ENCODE measurements around the gene TANC1.

The TANC1 gene

DNA sequence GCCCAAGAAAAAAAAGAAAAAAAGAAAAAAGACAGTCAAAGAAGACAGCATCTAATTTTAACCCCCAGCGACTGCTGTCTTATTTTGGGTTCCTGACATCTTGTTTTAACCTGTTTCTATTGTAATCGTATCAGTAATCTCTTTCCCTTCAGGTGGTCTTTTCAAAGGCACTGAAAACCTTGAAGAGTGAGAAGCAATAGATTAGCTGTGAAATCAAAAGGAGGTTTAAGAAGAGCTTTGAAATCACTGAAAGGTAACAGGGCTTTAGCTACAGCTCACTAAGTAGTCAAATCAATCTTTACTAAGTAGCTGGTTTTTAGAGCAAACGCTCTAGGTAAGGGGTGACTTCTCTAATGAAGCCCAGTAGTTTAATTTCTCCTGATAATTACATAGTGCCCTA is 5.4 kb upstream of the TANC1 start:
- no peak for DNase-seq

DNA sequence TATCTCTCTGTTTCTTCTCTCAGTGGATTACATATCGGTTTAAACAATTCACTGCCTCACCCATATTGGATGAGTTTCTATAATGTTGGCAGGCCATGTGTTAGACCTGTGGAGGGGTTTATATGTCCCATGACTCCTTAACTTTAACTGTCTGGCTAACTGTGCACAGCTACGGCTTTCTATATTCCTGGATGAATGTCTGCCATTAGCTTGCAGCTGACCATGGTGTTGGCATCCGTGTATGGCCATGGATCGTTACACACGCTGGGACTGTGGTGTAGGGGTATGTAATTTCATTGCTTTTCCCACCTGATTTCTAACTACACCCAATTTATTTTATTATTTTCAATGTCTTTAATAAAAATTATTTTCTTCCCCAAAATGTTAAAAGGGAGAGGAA is 3.3 kb upstream of the TANC1 start:
- DNase-seq = no peak

DNA sequence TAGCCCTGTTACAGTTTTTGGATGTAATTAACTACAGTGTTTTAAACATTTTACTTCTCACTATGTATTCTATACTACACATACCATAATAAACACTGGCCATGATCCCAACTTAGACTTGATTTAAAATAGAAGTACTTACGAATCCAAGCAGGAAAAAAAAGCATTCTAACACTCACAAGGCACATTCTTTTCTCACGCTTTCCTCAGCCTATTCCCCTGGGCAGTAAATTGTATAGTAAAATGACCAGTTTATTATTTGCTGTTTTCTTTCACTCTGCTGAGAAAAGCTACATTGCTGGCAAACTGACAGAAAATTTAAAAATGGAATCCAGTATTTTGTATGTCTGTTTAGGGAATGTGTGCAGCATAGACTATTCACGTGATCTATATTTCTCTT is 2.8 kb upstream of the TANC1 start:
- no peak for DNase-seq

DNA sequence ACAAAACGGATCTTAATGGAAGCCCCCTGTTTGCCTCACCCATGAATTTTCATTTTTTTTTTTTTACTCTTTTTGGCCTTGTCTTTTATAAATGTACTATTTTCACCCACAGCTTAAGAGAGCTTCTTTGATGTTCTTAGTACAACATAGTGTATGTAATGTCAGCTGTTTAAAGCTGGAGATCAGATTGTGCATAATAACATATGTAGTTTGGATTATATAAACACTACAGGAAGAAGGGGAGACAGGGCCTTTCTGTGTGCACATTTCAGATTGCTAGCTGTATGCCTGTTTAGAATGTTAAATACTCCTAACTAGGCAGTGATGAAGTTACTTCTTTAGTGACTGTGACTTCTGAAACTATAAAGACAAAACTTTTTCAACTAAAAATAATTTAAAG is 2.1 kb upstream of the TANC1 start:
- no peak for DNase-seq

DNA sequence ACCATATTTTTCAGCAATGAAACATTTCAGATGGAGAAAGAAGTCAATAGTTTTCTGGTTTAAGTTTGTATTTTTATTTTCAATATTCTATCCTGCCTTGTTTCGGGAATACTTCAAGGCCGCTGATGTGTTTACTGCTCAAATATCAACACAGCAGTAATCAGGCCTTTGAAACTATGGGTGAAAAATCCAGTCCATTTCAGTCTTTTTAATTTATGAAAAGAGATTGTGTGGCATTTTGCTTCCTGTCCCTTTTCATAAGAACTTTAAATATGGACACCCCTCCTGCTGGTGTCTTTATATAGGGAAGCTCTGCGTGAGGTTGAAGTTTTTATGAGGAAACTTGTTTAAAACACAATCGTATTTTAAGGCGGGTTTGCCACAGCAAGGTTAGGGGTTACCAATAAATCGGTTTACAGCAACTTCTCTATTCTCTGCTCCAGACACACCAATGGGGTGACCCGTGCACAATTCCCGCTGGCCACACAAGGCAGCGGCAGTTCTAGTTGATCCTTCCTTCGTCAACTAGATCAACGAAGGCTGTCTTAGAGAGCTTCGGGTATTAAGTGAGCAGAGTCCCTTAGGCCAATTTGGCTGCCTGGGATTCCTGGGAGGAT is 1.2 kb upstream of the TANC1 start:
- DNase-seq = no peak

DNA sequence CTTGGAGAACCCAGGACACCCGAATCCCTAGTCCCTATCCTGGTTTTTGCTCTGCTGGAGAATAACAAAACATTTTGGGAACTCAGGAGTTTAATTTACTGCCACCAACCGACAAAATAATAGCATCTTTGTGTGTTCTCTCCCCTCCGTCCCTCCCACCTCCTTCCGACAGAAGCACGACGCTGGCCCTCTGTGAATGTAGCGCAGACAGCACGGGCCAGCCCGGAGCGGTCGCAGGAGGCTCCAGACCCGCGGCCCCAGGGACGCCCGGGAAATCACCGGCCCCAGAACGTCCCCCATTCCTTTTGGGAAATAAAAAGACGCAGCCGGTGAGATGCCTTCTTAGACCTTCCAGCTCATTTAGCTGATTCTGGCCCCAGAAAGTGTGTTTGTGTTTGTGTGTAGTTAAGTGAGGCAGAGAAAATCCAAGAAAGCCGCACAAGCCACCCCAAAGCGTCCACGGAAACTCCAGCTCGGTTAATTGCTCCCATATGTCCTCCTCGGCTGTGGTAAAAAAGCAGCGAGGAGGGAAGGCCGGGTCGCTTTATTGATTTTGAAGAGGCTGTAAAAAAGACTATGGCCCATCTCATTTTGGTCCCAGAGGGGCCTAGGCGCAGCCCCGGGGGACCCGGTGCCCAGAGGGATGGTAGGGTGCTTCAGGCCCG is 577 bp upstream of the TANC1 start:
- DNase-seq = no peak

DNA sequence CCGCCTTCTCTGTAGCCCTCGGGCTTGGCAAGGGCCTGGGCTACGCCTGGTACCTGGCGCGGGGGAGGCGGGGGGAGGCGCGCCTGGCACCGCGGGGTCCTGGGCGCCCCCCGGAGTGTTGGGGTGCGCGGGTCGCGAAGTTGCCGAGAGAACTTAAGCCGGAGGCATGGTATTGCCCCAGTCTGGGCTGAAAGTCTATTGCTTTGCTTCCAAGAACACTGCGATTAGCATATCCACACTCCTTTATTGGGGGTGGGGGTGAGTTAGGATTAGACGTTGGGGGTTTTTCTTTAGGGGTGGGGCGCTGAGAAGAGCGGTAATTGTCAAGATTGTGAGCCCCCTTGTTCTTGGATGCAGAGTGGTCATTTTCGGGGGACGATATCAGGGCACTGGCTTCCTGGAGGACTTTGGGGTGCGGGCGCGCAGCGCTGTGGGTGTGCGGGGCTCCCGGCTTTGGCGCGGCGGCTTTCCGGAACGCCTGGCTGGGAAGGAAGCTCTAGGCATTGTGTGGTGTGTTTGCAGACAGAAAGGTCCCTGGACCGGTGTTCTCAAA is 798 bp downstream of the TANC1 start:
- no peak for DNase-seq

DNA sequence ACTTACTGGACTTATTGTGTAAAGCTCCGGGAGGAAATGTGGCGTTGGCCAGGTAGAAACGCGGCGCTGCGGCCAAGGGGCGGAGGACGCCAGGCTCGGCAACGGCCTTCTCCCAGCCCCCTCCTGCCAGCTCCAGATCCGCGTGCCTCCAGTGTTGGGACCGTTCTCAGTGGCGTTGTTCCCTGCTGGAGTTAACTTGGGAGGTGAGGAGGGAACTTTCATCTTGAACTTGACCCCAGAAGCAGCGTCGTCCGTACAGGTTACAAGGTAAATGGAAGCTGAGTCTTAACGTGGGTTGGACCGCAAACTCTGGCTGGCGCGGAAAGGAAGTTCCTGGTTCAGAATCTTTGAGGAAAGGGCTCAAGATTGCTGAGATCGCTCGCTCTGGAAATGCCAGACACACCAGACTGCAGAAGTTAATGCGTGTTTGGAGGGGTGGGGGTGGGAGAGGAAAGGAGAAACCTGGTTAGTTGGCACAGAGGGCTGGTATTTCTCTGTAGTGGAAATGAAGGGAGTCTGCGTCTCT is 1.3 kb downstream of the TANC1 start:
- no peak for DNase-seq

DNA sequence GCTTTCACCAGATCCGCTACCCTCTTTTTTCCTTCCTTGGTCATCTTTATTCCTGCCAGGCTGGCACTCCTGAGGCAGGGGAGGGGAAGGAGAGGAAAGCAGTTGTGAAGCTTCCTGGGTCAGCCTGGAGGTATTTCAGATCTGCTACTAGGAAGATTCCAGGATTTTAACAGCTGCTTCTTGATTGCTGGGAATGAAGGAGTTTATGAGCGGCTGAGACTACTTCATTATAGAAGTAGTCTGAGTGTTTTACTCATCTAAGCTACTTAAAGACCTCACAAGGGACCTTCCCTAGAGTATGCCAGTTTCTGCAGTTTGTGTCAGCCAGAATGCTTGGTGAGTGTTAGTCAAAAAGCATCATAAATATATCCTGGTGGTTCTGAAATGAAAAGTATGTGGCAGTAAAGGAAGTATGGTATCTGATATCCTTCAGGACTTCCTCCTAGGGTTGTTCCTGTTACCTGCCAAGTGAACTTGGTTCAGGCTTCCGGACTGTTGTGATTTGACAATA is 1.9 kb downstream of the TANC1 start:
- no peak for DNase-seq

DNA sequence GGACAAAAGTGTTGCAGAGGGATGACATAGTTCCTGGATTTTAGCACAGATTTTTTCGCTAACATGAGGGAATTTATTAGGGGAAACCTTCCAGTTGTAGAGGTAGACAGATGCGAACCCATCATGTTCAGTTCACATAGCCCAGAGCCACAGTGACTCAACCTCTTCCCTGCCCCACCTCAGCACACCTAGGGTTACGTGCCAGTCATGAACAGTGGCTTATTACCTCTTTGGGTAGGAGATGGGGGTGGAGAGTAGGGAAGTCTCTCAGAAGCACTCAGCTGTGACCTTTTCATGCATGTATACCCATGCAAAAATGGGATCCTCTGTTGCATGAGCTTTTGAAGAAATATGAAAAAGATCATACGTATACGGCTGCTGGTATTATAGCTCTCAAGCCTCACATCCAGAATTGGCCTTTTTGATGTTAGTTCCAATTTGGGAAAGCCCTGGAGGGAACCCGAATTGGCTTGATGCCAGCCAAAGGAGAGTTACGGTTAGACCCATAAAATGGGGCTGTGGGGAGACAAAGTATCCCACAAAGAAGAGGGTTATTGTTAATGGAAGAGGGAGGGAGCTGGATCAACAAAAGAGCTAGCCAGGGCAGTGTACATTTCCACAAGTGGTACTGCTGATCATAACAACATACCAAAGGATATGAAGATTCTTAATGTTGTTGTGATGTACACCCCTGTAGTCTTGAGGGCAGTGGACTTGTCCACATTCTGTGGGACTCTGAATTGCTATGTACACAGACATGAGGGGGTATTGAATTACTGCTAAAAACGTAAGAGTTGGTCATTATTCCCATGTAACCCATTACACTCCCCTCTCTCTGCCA is 4.9 kb downstream of the TANC1 start:
- peak; percentile 61 for DNase-seq

DNA sequence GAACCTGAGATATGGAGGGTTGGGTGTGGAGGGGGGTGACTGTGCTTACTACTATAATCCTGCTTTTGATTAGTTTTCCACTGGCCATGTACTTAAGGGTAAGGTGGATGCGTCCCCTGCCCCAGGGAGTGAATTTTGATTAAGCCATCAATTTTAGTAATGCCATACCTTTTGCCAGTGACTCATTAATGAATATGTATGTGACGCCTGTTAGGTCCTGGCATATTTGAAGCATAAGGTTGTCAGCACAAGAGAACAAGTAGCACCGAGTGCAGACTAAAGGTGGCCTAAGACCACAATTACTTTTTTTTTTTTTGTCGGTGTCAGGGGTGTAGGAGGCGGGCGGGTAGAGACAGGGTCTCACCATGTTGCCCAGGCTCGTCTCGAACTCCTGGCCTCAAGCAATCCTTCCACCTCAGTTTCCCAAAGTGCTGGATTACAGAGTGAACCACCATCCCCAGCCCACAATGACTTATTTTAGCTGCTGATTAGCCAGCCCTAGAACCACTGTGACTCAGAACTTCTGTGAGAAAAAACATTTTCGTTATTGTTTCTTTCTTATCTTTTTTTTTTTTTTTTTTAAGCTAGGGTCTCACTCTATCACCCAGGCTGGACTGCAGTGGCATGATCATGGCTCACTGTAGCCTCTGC is 7.0 kb downstream of the TANC1 start:
- no peak for DNase-seq

DNA sequence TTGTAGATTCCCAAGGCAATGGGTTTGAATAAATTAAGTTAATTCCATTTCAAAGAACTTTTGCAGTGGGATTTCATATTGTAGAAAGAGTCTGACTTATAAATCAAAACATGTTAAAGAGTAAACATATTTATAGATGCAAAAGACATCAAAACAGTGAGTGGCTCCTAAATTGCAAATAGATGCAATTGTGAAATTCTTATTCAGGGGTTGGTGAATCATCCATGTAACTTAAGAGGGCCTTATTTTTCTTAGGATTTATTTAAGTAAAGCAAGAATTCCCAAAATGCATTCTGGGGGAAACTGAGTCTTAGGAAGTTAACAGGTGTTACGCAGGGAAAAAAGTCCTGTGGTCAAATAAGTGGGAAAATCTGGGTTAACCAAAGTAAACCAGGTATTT is 11.3 kb downstream of the TANC1 start:
- no peak for DNase-seq

DNA sequence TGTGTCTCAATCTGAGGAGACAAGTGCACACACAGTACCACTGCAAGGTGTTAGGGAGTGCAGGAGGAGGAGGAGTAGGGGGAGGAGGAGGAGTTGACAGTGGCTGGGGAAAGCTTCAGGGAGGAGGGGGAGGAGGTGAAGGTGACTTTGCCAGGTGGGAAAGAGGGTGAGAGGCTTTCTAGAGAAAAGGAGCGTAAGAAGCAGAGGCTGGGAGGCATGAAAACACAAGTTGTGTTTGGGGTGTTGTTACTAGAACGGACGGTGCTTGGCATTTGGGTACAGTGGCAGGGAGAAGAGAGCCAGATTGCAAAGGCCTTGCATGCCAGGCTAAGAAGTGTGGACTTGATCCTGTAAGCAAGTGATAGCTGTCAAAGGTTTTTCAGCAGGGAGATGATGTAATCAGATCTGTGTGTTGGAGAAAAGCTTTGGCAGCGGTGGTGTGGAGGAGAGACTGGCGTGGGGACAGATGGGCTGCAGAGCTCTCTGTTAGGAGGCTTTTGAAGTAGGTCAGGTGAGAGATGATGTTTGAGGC is 16.2 kb downstream of the TANC1 start:
- no peak for DNase-seq

DNA sequence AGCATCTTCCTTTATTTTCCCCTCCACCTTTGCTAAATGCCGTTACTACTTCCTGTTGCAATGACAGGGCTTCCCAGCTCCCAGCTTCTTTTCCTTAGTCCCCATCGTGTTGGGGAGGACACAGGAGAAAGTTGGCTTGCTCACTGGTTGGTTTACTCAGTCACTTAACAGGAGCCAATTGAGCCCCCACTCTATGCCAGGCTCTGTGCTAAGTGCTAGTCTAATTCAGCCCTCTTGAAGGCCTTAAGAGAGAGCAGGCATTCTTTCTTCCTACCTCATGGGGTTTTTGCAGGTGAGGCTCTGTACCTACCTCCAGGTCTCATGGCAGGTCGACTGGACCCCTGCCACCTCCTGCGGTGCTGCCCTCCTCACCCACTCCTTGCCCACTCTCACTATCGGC is 20.1 kb downstream of the TANC1 start:
- DNase-seq = no peak

DNA sequence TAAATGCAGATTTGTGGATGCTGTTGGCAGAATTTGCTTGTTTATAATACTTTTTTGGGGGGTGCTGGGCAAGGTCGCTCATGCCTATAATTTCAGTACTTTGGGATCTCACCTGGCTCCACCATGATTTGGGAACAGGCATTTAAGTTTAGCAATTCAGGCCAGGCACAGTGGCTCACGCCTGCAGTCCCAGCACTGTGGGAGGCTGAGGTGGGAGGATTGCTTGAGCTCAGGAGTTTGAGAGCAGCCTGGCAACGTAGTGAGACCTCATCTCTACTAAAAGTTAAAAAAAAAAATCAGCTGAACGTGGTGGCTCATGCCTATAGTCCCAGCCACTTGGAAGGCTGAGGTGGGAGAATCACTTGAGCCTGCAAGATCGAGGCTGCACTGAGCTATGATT is 20.7 kb downstream of the TANC1 start:
- no peak for DNase-seq

DNA sequence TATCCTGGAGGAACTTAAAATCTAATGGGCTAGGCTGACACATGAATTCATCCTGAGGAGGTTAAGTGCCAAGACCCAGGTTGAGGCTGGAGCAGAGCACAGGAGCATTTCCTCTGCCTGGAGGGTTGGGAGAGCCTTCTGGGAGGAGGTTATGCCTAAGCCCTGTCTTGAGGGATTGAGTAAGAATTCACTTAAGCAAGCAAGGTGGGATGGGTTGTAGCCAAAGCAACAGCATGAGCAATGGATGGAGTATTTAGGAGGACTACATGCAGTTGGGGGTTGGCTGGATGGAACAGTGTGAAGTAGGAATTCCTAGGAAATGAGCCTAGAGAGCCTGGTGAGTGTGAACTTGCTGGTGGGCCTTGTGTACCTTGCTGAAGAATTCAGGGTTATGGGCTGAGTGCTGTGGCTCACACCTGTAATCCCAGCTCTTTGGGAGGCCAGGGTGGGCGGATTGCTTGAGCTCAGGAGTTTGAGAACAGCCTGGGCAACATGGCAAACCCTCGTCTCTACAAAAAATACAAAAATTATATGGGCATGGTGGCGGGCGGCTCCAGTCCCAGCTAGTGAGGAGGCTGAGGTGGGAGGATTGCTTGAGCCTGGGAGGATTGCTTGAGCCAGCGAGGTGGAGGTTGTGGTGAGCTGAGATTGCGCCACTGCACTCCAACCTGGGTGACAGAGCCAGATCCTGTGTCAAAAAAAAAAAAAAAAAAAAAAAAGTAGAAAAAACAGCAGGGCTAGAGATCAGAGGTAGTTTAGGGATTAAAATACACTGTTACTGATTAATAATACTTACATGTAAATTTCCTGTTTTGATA is 22.2 kb downstream of the TANC1 start:
- DNase-seq = no peak

DNA sequence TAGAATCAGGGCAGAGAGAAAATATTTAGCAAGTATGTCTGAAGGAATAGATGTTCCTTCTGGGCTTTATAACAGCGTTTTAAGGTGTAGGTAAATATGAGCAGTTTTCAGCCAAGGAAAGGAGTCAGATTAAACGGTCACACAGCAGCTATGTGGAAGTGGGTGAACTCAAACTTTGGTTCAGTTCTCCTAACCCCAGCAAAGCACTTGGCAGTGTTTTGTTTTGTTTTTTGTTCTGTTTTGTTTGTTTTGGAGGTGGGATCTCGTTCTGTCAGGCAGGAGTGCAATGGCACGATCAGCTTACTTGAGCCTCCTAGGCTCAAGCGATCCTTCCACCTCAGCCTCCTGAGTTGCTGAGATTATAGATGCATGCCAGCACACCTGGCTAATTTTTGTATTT is 24.6 kb downstream of the TANC1 start:
- no peak for DNase-seq

DNA sequence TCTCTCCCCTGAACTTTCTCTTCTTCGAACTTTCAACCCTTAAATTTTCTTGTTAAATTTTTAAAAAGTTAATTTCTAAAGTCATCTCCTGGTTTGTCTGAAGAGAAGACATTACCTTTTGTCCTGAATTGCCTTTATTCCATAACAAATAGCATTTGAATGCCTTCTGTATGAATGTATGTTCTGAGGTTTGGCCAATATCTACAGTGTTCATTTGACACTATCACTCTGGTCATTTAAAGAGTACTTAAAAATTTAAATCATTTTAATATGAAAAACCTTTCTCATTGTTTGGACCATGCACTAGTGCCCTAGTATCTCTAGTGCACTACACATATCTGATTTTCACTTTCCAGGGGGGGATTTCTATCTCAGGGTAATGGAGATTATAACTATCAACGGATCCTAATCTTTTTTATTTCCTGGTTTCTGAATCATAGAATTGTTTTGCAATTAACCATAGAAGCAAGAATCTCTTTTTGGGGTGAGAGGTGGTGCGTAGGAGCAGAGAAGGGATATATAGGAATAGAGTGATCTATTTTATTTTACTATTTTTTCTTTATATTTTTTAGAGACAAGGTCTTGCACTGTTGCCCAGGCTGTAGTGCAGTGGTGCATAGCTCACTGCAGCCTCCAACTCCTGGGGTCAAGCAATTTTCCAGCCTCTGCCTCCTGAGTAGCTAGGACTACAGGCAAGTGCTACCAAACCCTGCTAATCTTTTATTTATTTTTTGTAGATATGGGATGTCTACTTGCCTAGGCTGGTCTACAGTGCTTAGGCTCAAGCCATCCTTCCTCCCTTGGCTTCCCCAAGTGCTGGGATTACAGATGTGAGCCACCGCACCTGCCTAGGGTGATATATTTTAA is 25.5 kb downstream of the TANC1 start:
- DNase-seq = no peak

DNA sequence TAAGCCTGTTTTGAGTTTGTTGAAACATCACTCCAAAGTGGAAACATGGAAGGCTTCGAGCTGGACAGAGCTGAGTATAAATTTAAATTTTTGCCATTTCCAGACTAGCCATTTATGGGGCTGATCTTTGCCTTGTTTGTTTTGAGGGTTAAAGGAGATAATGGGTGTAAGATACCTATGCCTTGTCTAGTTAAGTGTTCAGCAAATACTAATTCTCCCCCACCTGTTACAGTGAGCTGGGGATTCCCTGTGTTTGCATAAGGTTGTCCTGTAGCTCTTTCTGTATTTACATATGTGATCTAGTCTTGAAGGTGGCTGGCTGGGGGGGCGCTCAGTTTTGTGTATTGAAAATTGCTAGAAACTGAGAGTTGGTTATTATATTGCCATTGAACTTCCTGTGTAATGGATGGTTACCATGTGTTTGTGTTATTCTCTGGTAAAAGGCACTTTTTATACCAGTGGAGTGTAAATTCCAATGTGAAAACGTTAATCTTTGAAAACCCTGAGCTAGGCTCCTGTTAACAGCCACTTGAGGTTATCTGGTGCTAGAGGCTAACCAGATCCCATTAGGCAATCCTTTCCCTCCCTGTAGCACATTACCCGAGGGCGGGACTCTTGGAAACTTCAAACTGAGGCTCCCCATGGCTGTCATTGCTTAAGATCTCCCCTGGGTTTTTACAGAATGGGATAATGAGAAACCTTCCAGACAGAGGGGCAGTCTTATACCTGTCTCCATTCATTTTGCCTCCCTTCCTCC is 26.7 kb downstream of the TANC1 start:
- no peak for DNase-seq

DNA sequence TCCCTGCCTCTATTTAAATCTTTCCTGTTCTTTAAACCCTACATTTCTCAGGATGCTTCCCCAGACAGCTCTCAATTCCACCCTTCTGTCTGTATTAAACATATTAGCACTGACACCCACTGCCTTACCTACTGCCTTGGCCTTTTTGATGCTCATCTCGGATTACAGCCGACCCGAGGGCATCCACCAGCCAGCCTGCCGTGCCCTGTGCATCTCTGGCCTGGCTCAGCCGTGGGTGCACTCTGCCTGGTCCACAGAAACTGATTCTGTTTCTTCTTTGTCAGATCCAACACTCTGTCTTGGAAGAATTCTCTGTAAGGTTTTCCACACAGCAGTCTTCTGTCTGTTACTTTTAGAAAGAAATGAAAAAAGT is 27.2 kb downstream of the TANC1 start:
- DNase-seq = no peak

All from NCI-H2107 (cell line).